ENCODE results near the gene FLCN. TPM values are rescaled to one million over a fixed set of nuclear protein-coding genes. Genes with fewer than 3 reads are reported as not detected.

Gene FLCN
- total and polyA plus RNA-seq, 2 of the 13 experiments (the other 11 are each of a cell fraction or from before 2014, with no cell fraction given), result 16.6 to 24.9 TPM

GRCh38 chr17:17264430-17264829, 27.5 kb upstream of the FLCN start:
- H3K4me1 ChIP-seq (ENCODE audit: insufficient read depth, low read length), result no peaks in the 10 kb centered on the region
- no peaks in the 10 kb centered on the region for H3K27me3 ChIP-seq (ENCODE audit: control insufficient read depth in 1 of 2, insufficient read depth in 2 of 2, low read length in 2 of 2)
- H2AFZ ChIP-seq (ENCODE audit: low read length), result no peak overlapping the region
- TF ChIP-seq ADNP (CRISPR knock-in tag; IDR thresholded peaks at IDR 0.05) (no peak), ZNF331 (CRISPR knock-in tag; IDR thresholded peaks at IDR 0.05) (no peak)
- POLR2A ChIA-PET, result no interaction called here
- H3K4me3 ChIP-seq (replicated peaks in 1 of 3; ENCODE audit: insufficient read depth in 1 of 3, low read depth in 2 of 3, low read length in 3 of 3), result no peak overlapping the region
- 90% methylated on average over 2 of the region's 2 CpGs for WGBS (ENCODE audit: low lambda C conversion rate)
- no peak for FAIRE-seq
- in situ Hi-C loops (cut with HindIII; ENCODE audit: extremely low pct_ligation_motif_present, low pct_unique_long_range_greater_than_20kb) (no loop called here), intact Hi-C loops (cut with micrococcal nuclease; ENCODE audit: unreplicated experiment) (no loop called here)
- no peaks in the 10 kb centered on the region for H3K79me2 ChIP-seq (ENCODE audit: insufficient read depth, low read length)
- H3K4me2 ChIP-seq (ENCODE audit: low read depth, low read length), result no peak overlapping the region
- H3K36me3 ChIP-seq (replicated peaks in 1 of 2; ENCODE audit: control insufficient read depth in 1 of 2, insufficient read depth in 2 of 2, low read length in 2 of 2), result peaks cover 16 to 65% of the 10 kb centered on the region in 2 experiments
- CTCF ChIA-PET (ENCODE audit: low intra/inter-chr PET ratio, low total read pairs), result no interaction called here
- H4K20me1 ChIP-seq (ENCODE audit: insufficient read depth, low read length), result no peaks in the 10 kb centered on the region
- BruUV-seq (replicated peaks), result no TSS peak
- DNase-seq (ENCODE audit: low spot score), result no peak
- no peaks in the 10 kb centered on the region for H3K9me3 ChIP-seq (ENCODE audit: low read length)
- no peak for ATAC-seq
- no peak overlapping the region for H3K9ac ChIP-seq (ENCODE audit: insufficient read depth, low read depth, low read length)
- H3K27ac ChIP-seq (ENCODE audit: extremely low read length, insufficient read depth, low read length), result no peak overlapping the region

GRCh38 chr17:17258998-17259397, 22.0 kb upstream of the FLCN start:
- no peak overlapping the region for H2AFZ ChIP-seq (ENCODE audit: low read length)
- 97% methylated on average over 4 of the region's 4 CpGs for WGBS (ENCODE audit: low lambda C conversion rate)
- intact Hi-C loops (cut with micrococcal nuclease; ENCODE audit: unreplicated experiment), result no loop called here
- no peaks in the 10 kb centered on the region for H4K20me1 ChIP-seq (ENCODE audit: insufficient read depth, low read length)
- no TSS peak for BruUV-seq (replicated peaks)
- POLR2A ChIA-PET, result no interaction called here
- no peak overlapping the region for H3K9ac ChIP-seq (ENCODE audit: insufficient read depth, low read depth, low read length)
- no peak overlapping the region for H3K27ac ChIP-seq (ENCODE audit: extremely low read length, insufficient read depth, low read length)
- DNase-seq (ENCODE audit: low spot score) (no peak), ATAC-seq (no peak), FAIRE-seq (no peak)
- CTCF ChIA-PET (ENCODE audit: low intra/inter-chr PET ratio, low total read pairs), result no interaction called here
- H3K9me3 ChIP-seq (ENCODE audit: low read length), result no peaks in the 10 kb centered on the region
- in situ Hi-C loops (cut with HindIII; ENCODE audit: extremely low pct_ligation_motif_present, low pct_unique_long_range_greater_than_20kb), result no loop called here
- H3K4me1 ChIP-seq (ENCODE audit: insufficient read depth, low read length), result no peaks in the 10 kb centered on the region
- no peaks in the 10 kb centered on the region for H3K79me2 ChIP-seq (ENCODE audit: insufficient read depth, low read length)
- no peak for TF ChIP-seq ZNF33A (CRISPR knock-in tag; IDR thresholded peaks at IDR 0.05; ENCODE audit: borderline replicate concordance)
- TF ChIP-seq GATA4 (IDR thresholded peaks at IDR 0.05; ENCODE audit: borderline replicate concordance, low read depth), result no peak
- TF ChIP-seq TBP (CRISPR knock-in tag; IDR thresholded peaks at IDR 0.05), result no peak
- no peak for TF ChIP-seq FOXK2 (IDR thresholded peaks at IDR 0.05)
- TF ChIP-seq ARNT2 (CRISPR knock-in tag; IDR thresholded peaks at IDR 0.05; ENCODE audit: low read depth), result no peak
- no peak for TF ChIP-seq SCMH1 (CRISPR knock-in tag; IDR thresholded peaks at IDR 0.05; ENCODE audit: borderline replicate concordance)
- TF ChIP-seq ZNF10 (CRISPR knock-in tag; IDR thresholded peaks at IDR 0.05; ENCODE audit: borderline replicate concordance, low read depth), result no peak
- no peak for TF ChIP-seq ZNF619 (CRISPR knock-in tag; IDR thresholded peaks at IDR 0.05)
- no peak for TF ChIP-seq HMGA1 (CRISPR knock-in tag; conservative IDR thresholded peaks at IDR 0.05)
- TF ChIP-seq PLSCR1 (CRISPR knock-in tag; IDR thresholded peaks at IDR 0.05; ENCODE audit: borderline replicate concordance), result no peak
- no peak for TF ChIP-seq SYNCRIP (IDR thresholded peaks at IDR 0.05; ENCODE audit: insufficient read depth, low read depth, low read length)
- TF ChIP-seq NCOA5 (CRISPR knock-in tag; IDR thresholded peaks at IDR 0.05), result no peak
- no peak for TF ChIP-seq MIER2 (CRISPR knock-in tag; IDR thresholded peaks at IDR 0.05)
- no peak for TF ChIP-seq ZNF766 (CRISPR knock-in tag; IDR thresholded peaks at IDR 0.05; ENCODE audit: borderline replicate concordance)
- no peak for TF ChIP-seq TBX2 (CRISPR knock-in tag; IDR thresholded peaks at IDR 0.05; ENCODE audit: borderline replicate concordance)
- no peak for TF ChIP-seq ZNF598 (CRISPR knock-in tag; IDR thresholded peaks at IDR 0.05; ENCODE audit: borderline replicate concordance)
- no peak overlapping the region for H3K4me2 ChIP-seq (ENCODE audit: low read depth, low read length)
- no peaks in the 10 kb centered on the region for H3K27me3 ChIP-seq (ENCODE audit: control insufficient read depth in 1 of 2, insufficient read depth in 2 of 2, low read length in 2 of 2)
- peaks cover 16 to 46% of the 10 kb centered on the region in 2 experiments for H3K36me3 ChIP-seq (replicated peaks in 1 of 2; ENCODE audit: control insufficient read depth in 1 of 2, insufficient read depth in 2 of 2, low read length in 2 of 2)
- no peak overlapping the region for H3K4me3 ChIP-seq (replicated peaks in 1 of 3; ENCODE audit: insufficient read depth in 1 of 3, low read depth in 2 of 3, low read length in 3 of 3)
